HG02870 (cell line): Measurements from ENCODE around the gene COL12A1.
"Not testable (repeated sequence)": the region's sequence is repeated elsewhere in the genome, so short reads cannot be mapped to it uniquely, and the experiment has no call there.

Experiments
- ATAC-seq: cut with Tn5 transposase; IDR thresholded peaks from one replicate; pipeline ENCODE4 v1.9.1; 2021; ENCODE audit warnings: mild to moderate bottlenecking, moderate library complexity; ENCODE audit not compliant: unreplicated experiment

COL12A1 gene

GRCh38 chr6:75213112-75213511 is 7.3 kb upstream of the COL12A1 start:
- ATAC-seq, result no peak

DNA sequence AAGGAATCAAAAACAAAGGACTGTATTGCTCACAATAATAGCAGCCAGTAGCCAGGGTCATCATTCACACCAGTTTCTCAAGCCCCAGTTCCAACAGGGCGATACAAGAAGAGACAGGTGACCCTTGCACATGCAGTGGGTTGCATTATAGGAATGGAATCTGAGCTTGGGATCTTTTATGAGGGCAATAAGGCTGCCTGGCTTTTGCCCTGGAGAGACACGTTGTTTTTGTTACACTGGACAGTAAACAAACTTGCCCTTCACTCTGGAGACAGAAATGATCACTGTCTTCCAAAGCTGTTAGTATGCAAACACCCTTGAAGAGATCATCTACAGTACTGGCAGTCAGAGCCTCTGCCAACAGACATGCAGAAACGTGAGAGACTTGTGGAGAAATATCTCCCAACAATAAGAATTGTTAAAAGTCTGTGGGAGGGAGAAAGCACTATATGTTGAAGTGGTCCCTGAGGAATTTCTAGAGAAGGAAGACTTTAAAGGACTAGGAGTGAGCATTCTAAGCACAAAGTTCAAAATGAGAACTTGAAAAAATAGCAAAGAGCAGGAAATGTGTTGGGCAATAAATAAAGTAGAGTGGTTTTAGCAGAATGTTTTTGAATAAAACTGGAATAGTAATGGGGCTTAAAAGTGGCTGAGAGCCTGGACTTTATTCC is 6.2 kb upstream of the COL12A1 start:
- ATAC-seq, result no peak

- ATAC-seq, result no peak
Observed at GRCh38 chr6:75210885-75211739, 5.3 kb upstream of the COL12A1 start.

GRCh38 chr6:75209184-75209723 is 3.4 kb upstream of the COL12A1 start:
- ATAC-seq, result no peak

- ATAC-seq, result peak; percentile 71
Observed at GRCh38 chr6:75208298-75209183, 2.7 kb upstream of the COL12A1 start.

GRCh38 chr6:75206576-75207342 is 906 bp upstream of the COL12A1 start:
- ATAC-seq, result no peak

- ATAC-seq, result no peak
Observed at GRCh38 chr6:75204959-75205775, 686 bp downstream of the COL12A1 start.

GRCh38 chr6:75204217-75204958 is 1.5 kb downstream of the COL12A1 start:
- no peak for ATAC-seq

- ATAC-seq, result no peak
Observed at GRCh38 chr6:75203721-75204120, 2.1 kb downstream of the COL12A1 start.

DNA sequence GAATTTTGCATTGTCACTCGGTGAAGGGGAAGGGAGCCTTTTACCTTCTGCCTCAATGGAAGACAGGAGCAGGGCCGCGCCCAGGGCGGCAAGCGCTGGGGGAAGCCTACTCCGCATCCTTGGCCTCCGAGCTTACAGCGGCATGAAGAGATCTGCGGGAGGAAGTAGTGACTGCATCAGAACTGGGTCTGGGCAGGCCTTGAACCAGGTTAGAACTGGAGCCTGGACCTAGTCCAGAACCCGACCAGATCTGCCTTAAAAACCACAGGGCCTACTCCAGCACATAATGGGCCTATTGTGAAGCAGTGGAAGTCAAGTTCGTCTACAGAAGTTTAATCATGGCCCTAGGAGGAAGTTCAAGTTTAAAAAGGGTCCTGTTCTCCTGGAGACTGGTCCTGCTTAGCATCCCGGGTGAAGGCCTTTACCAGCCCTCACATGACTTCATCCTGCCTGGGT is 3.1 kb downstream of the COL12A1 start:
- ATAC-seq, result no peak

DNA sequence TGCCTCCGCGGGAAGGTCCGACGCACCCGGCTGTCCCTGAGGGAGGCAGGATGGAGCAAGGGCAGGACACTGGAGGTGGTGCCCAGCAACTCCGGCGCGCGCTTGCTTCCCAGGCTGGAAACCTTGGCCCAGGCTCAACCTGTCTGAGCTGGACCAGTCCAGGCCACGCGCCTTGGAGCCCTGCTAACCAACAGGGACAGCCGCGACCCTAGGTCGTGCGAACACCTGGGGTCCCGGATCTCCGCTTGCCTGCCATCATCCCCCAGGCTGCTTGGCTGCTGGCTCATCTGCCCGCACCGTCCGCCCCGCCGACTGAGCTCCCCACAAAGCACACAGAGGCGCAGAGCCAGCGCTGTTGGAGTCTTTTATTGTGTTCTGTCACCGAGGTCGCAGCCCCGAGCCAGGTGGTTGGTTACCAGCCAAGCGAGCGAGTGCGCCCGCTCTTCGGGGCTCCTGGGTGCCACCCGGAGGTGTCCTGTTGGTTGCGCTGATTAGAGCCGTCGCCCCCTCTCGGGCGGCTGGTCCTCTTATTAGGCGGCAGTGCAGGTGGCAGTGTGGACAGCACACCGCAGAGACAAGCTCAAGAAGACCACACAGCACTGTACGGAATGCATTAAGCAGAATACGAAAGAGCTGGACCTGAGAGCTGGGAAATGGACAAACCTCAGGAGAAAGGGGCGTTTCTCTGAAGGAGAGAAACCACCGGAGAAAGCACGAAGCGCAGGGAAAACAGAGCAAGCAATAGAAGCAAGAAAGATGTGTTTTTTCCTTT is 3.8 kb downstream of the COL12A1 start:
- ATAC-seq, result no peak

DNA sequence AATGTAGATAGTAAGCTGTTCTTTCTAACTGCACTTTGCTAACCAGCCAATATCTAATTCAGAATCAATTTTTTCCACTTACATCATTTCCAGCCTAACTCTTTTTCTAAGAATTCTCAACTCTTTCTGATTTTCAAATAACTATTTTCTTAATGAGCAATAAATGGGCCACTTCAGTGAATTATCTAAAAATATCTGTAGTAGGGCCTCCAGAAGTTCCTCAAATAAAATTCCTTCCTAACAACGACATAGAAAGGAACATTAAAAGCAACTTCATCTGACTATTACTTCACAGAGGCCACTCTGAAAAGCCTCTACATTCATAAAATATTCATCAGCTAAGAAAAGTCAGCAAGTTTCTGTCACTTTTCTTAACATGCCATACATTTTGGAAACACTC is 4.8 kb downstream of the COL12A1 start:
- no peak for ATAC-seq

GRCh38 chr6:75199889-75200288 is 6.0 kb downstream of the COL12A1 start:
- ATAC-seq, result no peak

- ATAC-seq, result no peak
Observed at GRCh38 chr6:75196081-75196687, 9.7 kb downstream of the COL12A1 start.

DNA sequence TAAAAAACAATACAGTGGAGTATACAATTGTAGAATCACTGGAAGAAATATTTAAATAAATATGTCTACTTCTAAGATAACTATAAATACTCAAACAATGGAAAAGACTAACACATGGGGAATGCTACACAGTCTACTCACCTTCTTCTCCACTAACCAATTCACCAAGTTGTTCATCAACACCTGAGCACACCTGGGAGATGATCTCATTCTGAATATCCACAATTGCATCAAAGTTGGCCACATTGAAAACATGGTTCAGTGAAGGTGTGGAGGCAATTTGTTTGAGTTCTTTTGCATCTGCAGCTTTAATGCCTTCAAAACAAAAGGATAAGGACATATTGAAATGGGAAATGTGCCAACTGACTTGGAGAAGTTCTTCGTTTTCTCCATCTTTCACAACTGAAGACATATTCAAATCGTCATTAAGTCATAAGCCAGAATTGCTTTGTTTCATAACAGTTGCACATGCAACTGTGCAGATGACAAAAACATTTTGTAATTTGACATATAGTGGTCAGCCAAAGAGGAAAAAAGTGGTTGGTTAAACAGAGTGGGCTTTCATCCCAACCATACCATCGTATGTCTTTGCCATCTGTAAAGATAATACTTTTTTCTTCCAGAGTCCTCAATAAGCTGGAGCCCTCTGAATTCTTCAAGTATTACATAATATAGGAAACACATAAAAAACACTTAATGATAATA is 17.5 kb downstream of the COL12A1 start:
- ATAC-seq, result no peak

GRCh38 chr6:75186581-75186980 is 19.3 kb downstream of the COL12A1 start:
- not testable (repeated sequence) for ATAC-seq

- ATAC-seq, result no peak
Observed at GRCh38 chr6:75183099-75183541, 22.7 kb downstream of the COL12A1 start.
